Activated T-helper 9 cell treated with anti-CD3 and anti-CD28 coated beads, Interleukin-2, amount 50 U/mL, for 16 hours (primary cell): ENCODE measurements around the gene SMIM27.
"Not testable (repeated sequence)": the region's sequence is repeated elsewhere in the genome, so short reads cannot be mapped to it uniquely, and the experiment has no call there.

ENCODE experiments used
- DNase-seq: peaks from one replicate; pipeline ENCODE4 v3.0.0-alpha.2; 2020; ENCODE audit warnings: low read depth

SMIM27 gene

DNA sequence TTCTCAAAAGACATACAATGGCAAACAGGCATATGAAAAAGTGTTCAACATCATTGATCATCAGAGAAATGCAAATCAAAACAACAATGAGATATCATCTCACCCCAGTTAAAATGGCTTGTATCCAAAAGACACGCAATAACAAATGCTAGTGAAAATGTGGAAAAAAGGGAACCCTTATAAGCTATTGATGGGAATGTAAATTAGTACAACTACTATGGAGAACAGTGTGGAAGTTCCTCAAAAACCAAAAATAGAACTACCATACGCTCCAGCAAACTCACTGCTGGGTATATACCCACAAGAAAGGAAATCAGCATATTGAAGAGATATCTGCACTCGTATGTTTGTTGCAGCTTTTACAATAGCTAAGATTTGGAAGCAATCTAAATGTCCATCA, 46.9 kb downstream of the SMIM27 start:
- not testable (repeated sequence) for DNase-seq
